HepG2 (cell line): ENCODE results near the gene COPS7A. TPM values are rescaled to one million over a fixed set of nuclear protein-coding genes. Genes with fewer than 3 reads are reported as not detected.

Experiments used
- CCAR2 ChIP-seq: fragments of 200-400 bp; formaldehyde crosslinking; optimal IDR thresholded peaks from 2 replicates; pipeline ENCODE3; 2018; ENCODE audit warnings: low read depth, mild to moderate bottlenecking, low read length, moderate library complexity
- ELF3 ChIP-seq: IDR thresholded peaks from 2 replicates; pipeline ENCODE4 v1.6.1; 2016; ENCODE audit warnings: missing genetic modification reagents, missing compliant biosample characterization
- HHEX ChIP-seq: IDR thresholded peaks from 2 replicates; pipeline ENCODE4 v1.6.1; 2016; ENCODE audit warnings: control low read depth
- HNF4G ChIP-seq, 2 experiments: sonication (generic) in 1 of 2; formaldehyde crosslinking in 1 of 2; IDR thresholded peaks; 2 replicates each; pipeline versions ENCODE4 v1.4.0 to v1.6.1; 2011 to 2020; ENCODE audit warnings: borderline replicate concordance in 2 of 2, low read depth in 2 of 2, mild to moderate bottlenecking in 2 of 2, low read length in 1 of 2, missing genetic modification reagents in 1 of 2, moderate library complexity in 1 of 2
- HOXA5 ChIP-seq: sonication (generic); formaldehyde crosslinking; IDR thresholded peaks from 2 replicates; pipeline ENCODE4 v1.4.0; 2020; ENCODE audit warnings: missing genetic modification reagents
- MED8 ChIP-seq: sonication (generic); formaldehyde crosslinking; IDR thresholded peaks from 2 replicates; pipeline ENCODE4 v1.8.1; 2023; ENCODE audit warnings: mild to moderate bottlenecking, missing genetic modification reagents; ENCODE audit not compliant: insufficient replicate concordance
- RBFOX2 ChIP-seq: fragments of 200-400 bp; formaldehyde crosslinking; IDR thresholded peaks from 2 replicates; pipeline ENCODE4 v1.6.1; 2017; ENCODE audit warnings: low read depth, mild to moderate bottlenecking, low read length
- SP4 ChIP-seq: sonication (generic); formaldehyde crosslinking; IDR thresholded peaks from 2 replicates; pipeline ENCODE4 v1.8.1; 2023; ENCODE audit warnings: mild to moderate bottlenecking, missing genetic modification reagents
- SSRP1 ChIP-seq: IDR thresholded peaks from 2 replicates; pipeline ENCODE4 v1.6.1; 2016; ENCODE audit warnings: control low read depth
- ZC3H4 ChIP-seq: sonication (generic); formaldehyde crosslinking; IDR thresholded peaks from 2 replicates; pipeline ENCODE4 v1.4.0; 2020; ENCODE audit warnings: missing genetic modification reagents, borderline replicate concordance
- ZFP90 ChIP-seq: sonication (generic); formaldehyde crosslinking; IDR thresholded peaks from 2 replicates; pipeline ENCODE4 v1.8.0; 2022; ENCODE audit warnings: missing genetic modification reagents, mild to moderate bottlenecking, inconsistent platforms, borderline replicate concordance
- ZNF136 ChIP-seq: sonication (generic); formaldehyde crosslinking; IDR thresholded peaks from 2 replicates; pipeline ENCODE4 v1.8.1; 2022; ENCODE audit warnings: low read depth, mild to moderate bottlenecking, moderate library complexity, missing genetic modification reagents
- ZNF224 ChIP-seq: sonication (generic); formaldehyde crosslinking; IDR thresholded peaks from 2 replicates; pipeline ENCODE4 v1.5.0; 2020; ENCODE audit warnings: mild to moderate bottlenecking, missing genetic modification reagents
- ZNF333 ChIP-seq: sonication (generic); formaldehyde crosslinking; IDR thresholded peaks from 2 replicates; pipeline ENCODE4 v1.4.0; 2020; ENCODE audit warnings: mild to moderate bottlenecking, missing genetic modification reagents, borderline replicate concordance
- ZNF343 ChIP-seq: sonication (generic); formaldehyde crosslinking; IDR thresholded peaks from 2 replicates; pipeline ENCODE4 v1.4.0; 2020; ENCODE audit warnings: mild to moderate bottlenecking, missing genetic modification reagents
- ZNF883 ChIP-seq: sonication (generic); formaldehyde crosslinking; IDR thresholded peaks from 2 replicates; pipeline ENCODE4 v1.5.1; 2020; ENCODE audit warnings: mild to moderate bottlenecking, missing genetic modification reagents; ENCODE audit errors: not compliant biosample characterization
- polyA plus RNA-seq, 8 experiments: library from polyadenylated mRNA; depleted of rRNA in 3 of 8; stranded (reverse) in 7 of 8; unstranded in 1 of 8; fragments of >200 nt; fragmentation: Illumina TruSeq in 4 of 8; extraction: Trizol in 4 of 8; gene quantifications; 2 replicates each; pipeline versions ENCODE4 v1.2.1 to v1.2.3, GENCODE V29; 2011 to 2016; ENCODE audit warnings: low read depth in 4 of 8, missing spikeins in 1 of 8, mixed read lengths in 1 of 8; ENCODE audit not compliant: insufficient read depth in 1 of 8
- total RNA-seq, 5 experiments: library from RNA; depleted of rRNA; stranded (reverse); fragments of >200 nt; fragmentation: Illumina TruSeq; extraction: Trizol; gene quantifications; 2 replicates each; pipeline ENCODE4 v1.2.3, GENCODE V29; 2016; ENCODE audit warnings: low read depth in 1 of 5
- TF ChIP-seq, protein P1 (sequence below): sonication (generic); formaldehyde crosslinking; IDR thresholded peaks from 2 replicates; pipeline ENCODE4 v1.8.0; 2022; ENCODE audit warnings: low read depth, missing genetic modification reagents
- TF ChIP-seq, protein P2 (sequence below): sonication (generic); formaldehyde crosslinking; IDR thresholded peaks from 2 replicates; pipeline ENCODE4 v1.8.1; 2023; ENCODE audit warnings: missing genetic modification reagents, inconsistent platforms, borderline replicate concordance
- TF ChIP-seq, protein P3 (sequence below): sonication (generic); formaldehyde crosslinking; IDR thresholded peaks from 2 replicates; pipeline ENCODE4 v1.5.0; 2020; ENCODE audit warnings: mild to moderate bottlenecking, missing genetic modification reagents, borderline replicate concordance
- TF ChIP-seq, protein P4 (sequence below): IDR thresholded peaks from 2 replicates; pipeline ENCODE4 v1.6.1; 2016; ENCODE audit warnings: low read depth, control low read depth

COPS7A gene
- total and polyA plus RNA-seq, 2 of the 13 experiments (the other 11 are each of a cell fraction or from before 2014, with no cell fraction given), result 40.0 to 73.6 TPM

DNA sequence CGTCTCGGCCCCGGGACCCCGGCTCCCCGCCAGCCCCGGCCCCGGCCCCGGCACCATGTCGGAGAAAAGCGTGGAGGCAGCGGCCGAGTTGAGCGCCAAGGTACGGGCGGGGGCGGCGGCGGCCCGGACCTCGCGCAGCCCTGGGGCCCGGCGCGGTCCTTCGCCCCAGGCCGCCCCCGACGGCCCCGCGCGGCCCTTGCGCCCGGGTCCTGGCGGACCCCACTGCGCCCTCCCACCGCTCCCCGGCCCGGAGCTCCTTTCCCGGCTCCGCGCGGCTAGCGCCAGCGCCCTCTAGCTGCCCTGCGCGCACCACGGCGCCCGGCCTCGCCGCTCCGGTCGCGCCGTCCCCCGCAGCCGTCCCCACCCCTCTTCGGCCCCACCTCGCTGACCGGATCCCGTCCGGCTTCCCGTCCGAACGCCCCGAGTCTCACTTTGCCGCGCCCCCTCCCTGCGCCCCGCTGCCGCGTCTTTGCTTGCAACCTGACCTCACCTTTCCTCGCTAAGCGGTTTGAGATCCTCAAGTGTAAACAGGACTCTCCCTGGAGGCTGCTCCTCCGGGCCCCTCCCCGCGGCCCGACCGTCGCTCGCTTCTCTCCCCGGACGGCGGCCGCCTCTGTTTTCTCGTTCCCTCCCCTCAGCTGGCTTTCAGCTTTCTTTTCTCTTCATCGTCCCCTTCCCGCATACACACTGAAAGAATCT is 43.0 kb downstream of the COPS7A start (continued):
- TF ChIP-seq, protein P1, sequence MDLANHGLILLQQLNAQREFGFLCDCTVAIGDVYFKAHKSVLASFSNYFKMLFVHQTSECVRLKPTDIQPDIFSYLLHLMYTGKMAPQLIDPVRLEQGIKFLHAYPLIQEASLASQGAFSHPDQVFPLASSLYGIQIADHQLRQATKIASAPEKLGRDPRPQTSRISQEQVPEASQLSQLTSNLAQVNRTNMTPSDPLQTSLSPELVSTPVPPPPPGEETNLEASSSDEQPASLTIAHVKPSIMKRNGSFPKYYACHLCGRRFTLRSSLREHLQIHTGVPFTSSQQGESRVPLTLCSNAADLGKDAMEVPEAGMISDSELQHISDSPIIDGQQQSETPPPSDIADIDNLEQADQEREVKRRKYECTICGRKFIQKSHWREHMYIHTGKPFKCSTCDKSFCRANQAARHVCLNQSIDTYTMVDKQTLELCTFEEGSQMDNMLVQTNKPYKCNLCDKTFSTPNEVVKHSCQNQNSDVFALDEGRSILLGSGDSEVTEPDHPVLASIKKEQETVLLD (CRISPR knock-in tag), result peak; percentile 67; the same call in 1 of the 2 replicates
- TF ChIP-seq, protein P2, sequence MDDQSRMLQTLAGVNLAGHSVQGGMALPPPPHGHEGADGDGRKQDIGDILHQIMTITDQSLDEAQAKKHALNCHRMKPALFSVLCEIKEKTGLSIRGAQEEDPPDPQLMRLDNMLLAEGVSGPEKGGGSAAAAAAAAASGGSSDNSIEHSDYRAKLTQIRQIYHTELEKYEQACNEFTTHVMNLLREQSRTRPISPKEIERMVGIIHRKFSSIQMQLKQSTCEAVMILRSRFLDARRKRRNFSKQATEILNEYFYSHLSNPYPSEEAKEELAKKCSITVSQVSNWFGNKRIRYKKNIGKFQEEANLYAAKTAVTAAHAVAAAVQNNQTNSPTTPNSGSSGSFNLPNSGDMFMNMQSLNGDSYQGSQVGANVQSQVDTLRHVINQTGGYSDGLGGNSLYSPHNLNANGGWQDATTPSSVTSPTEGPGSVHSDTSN (CRISPR knock-in tag), result no peak
- TF ChIP-seq RBFOX2, result peak; percentile 73
- TF ChIP-seq ZNF883 (CRISPR knock-in tag), result no peak
- no peak for TF ChIP-seq ZNF224 (CRISPR knock-in tag)
- TF ChIP-seq, protein P3, sequence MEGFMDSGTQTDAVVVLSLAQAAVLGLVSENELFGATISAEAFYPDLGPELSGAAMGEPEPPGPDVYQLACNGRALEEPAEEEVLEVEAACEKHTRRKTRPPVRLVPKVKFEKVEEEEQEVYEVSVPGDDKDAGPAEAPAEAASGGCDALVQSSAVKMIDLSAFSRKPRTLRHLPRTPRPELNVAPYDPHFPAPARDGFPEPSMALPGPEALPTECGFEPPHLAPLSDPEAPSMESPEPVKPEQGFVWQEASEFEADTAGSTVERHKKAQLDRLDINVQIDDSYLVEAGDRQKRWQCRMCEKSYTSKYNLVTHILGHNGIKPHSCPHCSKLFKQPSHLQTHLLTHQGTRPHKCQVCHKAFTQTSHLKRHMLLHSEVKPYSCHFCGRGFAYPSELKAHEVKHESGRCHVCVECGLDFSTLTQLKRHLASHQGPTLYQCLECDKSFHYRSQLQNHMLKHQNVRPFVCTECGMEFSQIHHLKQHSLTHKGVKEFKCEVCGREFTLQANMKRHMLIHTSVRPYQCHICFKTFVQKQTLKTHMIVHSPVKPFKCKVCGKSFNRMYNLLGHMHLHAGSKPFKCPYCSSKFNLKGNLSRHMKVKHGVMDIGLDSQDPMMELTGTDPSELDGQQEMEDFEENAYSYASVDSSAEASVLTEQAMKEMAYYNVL (CRISPR knock-in tag), result no peak
- no peak for TF ChIP-seq MED8 (CRISPR knock-in tag)
- no peak; the same call in 1 of the 2 replicates for TF ChIP-seq SP4 (CRISPR knock-in tag)
- no peak for TF ChIP-seq CCAR2
- TF ChIP-seq SSRP1 (CRISPR knock-in tag), result no peak
- no peak for TF ChIP-seq HOXA5 (CRISPR knock-in tag)
- TF ChIP-seq HNF4G (IDR thresholded peaks at IDR 0.05; ENCODE audit: borderline replicate concordance, low read depth, low read length), result no peak
- TF ChIP-seq HNF4G (CRISPR knock-in tag; IDR thresholded peaks at IDR 0.05; ENCODE audit: borderline replicate concordance, low read depth), result no peak
- no peak; the same call in 1 of the 2 replicates for TF ChIP-seq ELF3
- TF ChIP-seq ZNF333 (CRISPR knock-in tag), result no peak
- TF ChIP-seq, protein P4, sequence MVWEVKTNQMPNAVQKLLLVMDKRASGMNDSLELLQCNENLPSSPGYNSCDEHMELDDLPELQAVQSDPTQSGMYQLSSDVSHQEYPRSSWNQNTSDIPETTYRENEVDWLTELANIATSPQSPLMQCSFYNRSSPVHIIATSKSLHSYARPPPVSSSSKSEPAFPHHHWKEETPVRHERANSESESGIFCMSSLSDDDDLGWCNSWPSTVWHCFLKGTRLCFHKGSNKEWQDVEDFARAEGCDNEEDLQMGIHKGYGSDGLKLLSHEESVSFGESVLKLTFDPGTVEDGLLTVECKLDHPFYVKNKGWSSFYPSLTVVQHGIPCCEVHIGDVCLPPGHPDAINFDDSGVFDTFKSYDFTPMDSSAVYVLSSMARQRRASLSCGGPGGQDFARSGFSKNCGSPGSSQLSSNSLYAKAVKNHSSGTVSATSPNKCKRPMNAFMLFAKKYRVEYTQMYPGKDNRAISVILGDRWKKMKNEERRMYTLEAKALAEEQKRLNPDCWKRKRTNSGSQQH, result no peak
- peak; percentile 29; the same call in 1 of the 2 replicates for TF ChIP-seq ZNF343
- 0 out of 2 replicates have a peak, but pooled peaks have one; percentile 4 for TF ChIP-seq ZC3H4 (CRISPR knock-in tag)
- no peak for TF ChIP-seq HHEX (CRISPR knock-in tag)
- no peak for TF ChIP-seq ZFP90 (CRISPR knock-in tag)
- no peak for TF ChIP-seq ZNF136 (CRISPR knock-in tag)
